HG03280 (cell line): ENCODE measurements around the gene BRIP1.

Experiments
- ATAC-seq: cut with Tn5 transposase; IDR thresholded peaks from one replicate; pipeline ENCODE4 v1.9.1; 2021; ENCODE audit warnings: mild to moderate bottlenecking, moderate library complexity; ENCODE audit not compliant: unreplicated experiment

Gene BRIP1

GRCh38 chr17:61639818-61640217, 223.5 kb downstream of the BRIP1 start:
- ATAC-seq: no peak

- no peak for ATAC-seq
These were observed 225.2 kb downstream of the BRIP1 start for GRCh38 chr17:61638087-61638486.

GRCh38 chr17:61635913-61636432, 227.4 kb downstream of the BRIP1 start:
- ATAC-seq: no peak

- ATAC-seq: no peak
These were observed 228.3 kb downstream of the BRIP1 start for GRCh38 chr17:61634942-61635538.

- ATAC-seq: no peak
These were observed 229.3 kb downstream of the BRIP1 start for GRCh38 chr17:61634011-61634539.

- ATAC-seq: no peak
These were observed 230.5 kb downstream of the BRIP1 start for GRCh38 chr17:61632826-61633225.

- ATAC-seq: no peak
These were observed 231.5 kb downstream of the BRIP1 start for GRCh38 chr17:61631800-61632199.
